ENCODE results near the gene ERCC4. TPM values are rescaled to one million over a fixed set of nuclear protein-coding genes. Genes with fewer than 3 reads are reported as not detected.
"Not testable (repeated sequence)": the region's sequence is repeated elsewhere in the genome, so short reads cannot be mapped to it uniquely, and the experiment has no call there.

ERCC4 gene
- total RNA-seq, 1 donor from 2014 or later, result 16.4 TPM

- Mint-ChIP-seq H3K27me3 (ENCODE audit: low read depth) (peaks cover 6% of the 10 kb centered on the region), H3K36me3 (no peaks in the 10 kb centered on the region), H3K4me3 (no peak overlapping the region)
These were observed 34.3 kb upstream of the ERCC4 start for GRCh38 chr16:13885700-13886099.

DNA sequence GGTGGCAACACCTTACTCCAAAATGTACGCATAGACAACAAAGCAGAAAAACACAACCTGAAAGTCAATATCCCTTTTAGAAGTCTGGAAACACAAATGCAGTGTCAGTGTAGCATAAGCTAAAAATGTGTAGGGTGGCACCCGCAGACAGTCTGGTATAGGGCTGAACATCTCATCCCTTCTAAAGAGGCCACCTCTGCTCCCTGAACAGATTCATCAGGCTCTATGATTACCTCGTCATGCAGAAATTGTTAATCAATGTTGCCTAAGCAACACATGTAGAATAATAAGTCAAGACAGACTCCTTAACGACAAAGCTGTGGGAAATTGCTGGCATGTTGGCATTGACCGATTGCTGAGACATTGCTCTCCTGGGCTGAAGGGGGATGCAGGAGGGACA lies 33.3 kb upstream of the ERCC4 start:
- Mint-ChIP-seq H3K9me3 (peaks cover 27% of the 10 kb centered on the region), H3K4me1 (no peaks in the 10 kb centered on the region), H3K27me3 (ENCODE audit: low read depth) (peaks cover 6% of the 10 kb centered on the region), H3K4me3 (no peak overlapping the region), H3K36me3 (no peaks in the 10 kb centered on the region), H3K27ac (no peak overlapping the region)
- TF ChIP-seq, protein P1, sequence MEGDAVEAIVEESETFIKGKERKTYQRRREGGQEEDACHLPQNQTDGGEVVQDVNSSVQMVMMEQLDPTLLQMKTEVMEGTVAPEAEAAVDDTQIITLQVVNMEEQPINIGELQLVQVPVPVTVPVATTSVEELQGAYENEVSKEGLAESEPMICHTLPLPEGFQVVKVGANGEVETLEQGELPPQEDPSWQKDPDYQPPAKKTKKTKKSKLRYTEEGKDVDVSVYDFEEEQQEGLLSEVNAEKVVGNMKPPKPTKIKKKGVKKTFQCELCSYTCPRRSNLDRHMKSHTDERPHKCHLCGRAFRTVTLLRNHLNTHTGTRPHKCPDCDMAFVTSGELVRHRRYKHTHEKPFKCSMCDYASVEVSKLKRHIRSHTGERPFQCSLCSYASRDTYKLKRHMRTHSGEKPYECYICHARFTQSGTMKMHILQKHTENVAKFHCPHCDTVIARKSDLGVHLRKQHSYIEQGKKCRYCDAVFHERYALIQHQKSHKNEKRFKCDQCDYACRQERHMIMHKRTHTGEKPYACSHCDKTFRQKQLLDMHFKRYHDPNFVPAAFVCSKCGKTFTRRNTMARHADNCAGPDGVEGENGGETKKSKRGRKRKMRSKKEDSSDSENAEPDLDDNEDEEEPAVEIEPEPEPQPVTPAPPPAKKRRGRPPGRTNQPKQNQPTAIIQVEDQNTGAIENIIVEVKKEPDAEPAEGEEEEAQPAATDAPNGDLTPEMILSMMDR (IDR thresholded peaks at IDR 0.05; ENCODE audit: unreplicated experiment), result no peak
- no peak for DNase-seq (ENCODE audit: low spot score in 2 of 2, unreplicated experiment in 2 of 2)

More at GRCh38 chr16:13885700-13886099, 34.3 kb upstream of the ERCC4 start:
- Mint-ChIP-seq H3K27ac (no peak overlapping the region), H3K4me1 (no peaks in the 10 kb centered on the region), H3K9me3 (peaks cover 27% of the 10 kb centered on the region)
- no peak for DNase-seq (ENCODE audit: low spot score in 2 of 2, unreplicated experiment in 2 of 2)
- TF ChIP-seq, protein P1 (IDR thresholded peaks at IDR 0.05; ENCODE audit: unreplicated experiment), result no peak

DNA sequence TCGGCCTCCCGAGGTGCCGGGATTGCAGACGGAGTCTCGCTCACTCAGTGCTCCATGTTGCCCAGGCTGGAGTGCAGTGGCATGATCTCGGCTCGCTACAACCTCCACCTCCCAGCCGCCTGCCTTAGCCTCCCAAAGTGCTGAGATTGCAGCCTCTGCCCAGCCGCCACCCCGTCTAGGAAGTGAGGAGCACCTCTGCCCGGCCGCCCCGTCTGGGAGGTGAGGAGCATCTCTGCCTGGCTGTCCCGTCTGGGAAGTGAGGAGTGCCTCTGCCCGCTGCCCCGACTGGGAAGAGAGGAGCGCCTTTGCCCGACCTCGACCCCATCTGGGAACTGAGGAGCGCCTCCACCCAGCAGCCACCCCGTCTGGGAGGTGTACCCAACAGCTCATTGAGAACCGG lies 30.6 kb upstream of the ERCC4 start:
- not testable (repeated sequence) for H3K4me3 Mint-ChIP-seq; DNase-seq (ENCODE audit: low spot score in 2 of 2, unreplicated experiment in 2 of 2); H3K4me1 Mint-ChIP-seq; H3K36me3 Mint-ChIP-seq; H3K27ac Mint-ChIP-seq
- Mint-ChIP-seq H3K9me3 (peaks cover 27% of the 10 kb centered on the region), H3K27me3 (ENCODE audit: low read depth) (peaks cover 19% of the 10 kb centered on the region)

- H3K36me3 Mint-ChIP-seq, result no peaks in the 10 kb centered on the region
- H3K27ac Mint-ChIP-seq, result no peak overlapping the region
- peaks cover under 1% of the 10 kb centered on the region for H3K4me1 Mint-ChIP-seq
- H3K4me3 Mint-ChIP-seq, result no peak overlapping the region
- TF ChIP-seq, protein P1 (IDR thresholded peaks at IDR 0.05; ENCODE audit: unreplicated experiment), result no peak
- DNase-seq (ENCODE audit: low spot score in 2 of 2, unreplicated experiment in 2 of 2), result no peak
- peaks cover 19% of the 10 kb centered on the region for H3K9me3 Mint-ChIP-seq
- peaks cover 24% of the 10 kb centered on the region for H3K27me3 Mint-ChIP-seq (ENCODE audit: low read depth)
These were observed 27.7 kb upstream of the ERCC4 start for GRCh38 chr16:13892301-13892700.

- Mint-ChIP-seq H3K27ac (no peak overlapping the region), H3K36me3 (no peaks in the 10 kb centered on the region), H3K9me3 (no peaks in the 10 kb centered on the region), H3K4me1 (peaks cover 2% of the 10 kb centered on the region), H3K27me3 (ENCODE audit: low read depth) (peaks cover 27% of the 10 kb centered on the region), H3K4me3 (no peak overlapping the region)
- DNase-seq (ENCODE audit: low spot score in 2 of 2, unreplicated experiment in 2 of 2), result no peak
- TF ChIP-seq, protein P1 (IDR thresholded peaks at IDR 0.05; ENCODE audit: unreplicated experiment), result no peak
These were observed 24.4 kb upstream of the ERCC4 start for GRCh38 chr16:13895516-13895915.

GRCh38 chr16:13896543-13897182 lies 23.3 kb upstream of the ERCC4 start:
- no peak overlapping the region for H3K4me3 Mint-ChIP-seq
- H3K4me1 Mint-ChIP-seq, result peaks cover 2% of the 10 kb centered on the region
- H3K36me3 Mint-ChIP-seq, result no peaks in the 10 kb centered on the region
- TF ChIP-seq, protein P1 (IDR thresholded peaks at IDR 0.05; ENCODE audit: unreplicated experiment), result no peak
- no peak for DNase-seq (ENCODE audit: low spot score in 2 of 2, unreplicated experiment in 2 of 2)
- H3K27me3 Mint-ChIP-seq (ENCODE audit: low read depth), result peaks cover 27% of the 10 kb centered on the region
- H3K27ac Mint-ChIP-seq, result no peak overlapping the region
- peaks cover 6% of the 10 kb centered on the region for H3K9me3 Mint-ChIP-seq

Measured in mesothelial cell of epicardium (in vitro differentiated cells).